Stimulated activated CD4-positive, alpha-beta T cell treated with anti-CD3 and anti-CD28 coated beads, TNF-alpha, amount 100 ng/mL, for 4 hours (primary cell): ENCODE results near the gene KATNB1.
"Not testable (repeated sequence)": the region's sequence is repeated elsewhere in the genome, so short reads cannot be mapped to it uniquely, and the experiment has no call there.

Experiments
- DNase-seq, 3 experiments: peaks; one replicate each; pipeline ENCODE4 v3.0.0-alpha.2; 2020; ENCODE audit warnings: low read depth in 3 of 3

KATNB1 gene

GRCh38 chr16:57743886-57744641 lies 8.5 kb downstream of the KATNB1 start:
- DNase-seq: no peak

- no peak for DNase-seq
These were observed 9.0 kb downstream of the KATNB1 start for GRCh38 chr16:57744642-57744903.

- DNase-seq: no peak
These were observed 10.2 kb downstream of the KATNB1 start for GRCh38 chr16:57745768-57746167.

GRCh38 chr16:57746316-57746715 lies 10.7 kb downstream of the KATNB1 start:
- not testable (repeated sequence) for DNase-seq

- DNase-seq: no peak
These were observed 11.5 kb downstream of the KATNB1 start for GRCh38 chr16:57747091-57747490.

- DNase-seq: no peak
These were observed 11.9 kb downstream of the KATNB1 start for GRCh38 chr16:57747496-57747895.

GRCh38 chr16:57747996-57748395 lies 12.4 kb downstream of the KATNB1 start:
- no peak for DNase-seq

- no peak for DNase-seq
These were observed 13.0 kb downstream of the KATNB1 start for GRCh38 chr16:57748596-57748995.

GRCh38 chr16:57749101-57749692 lies 13.6 kb downstream of the KATNB1 start:
- DNase-seq: no peak

- no peak for DNase-seq
These were observed 14.4 kb downstream of the KATNB1 start for GRCh38 chr16:57749856-57750452.

- DNase-seq: no peak
These were observed 15.4 kb downstream of the KATNB1 start for GRCh38 chr16:57750796-57751538.

GRCh38 chr16:57751539-57752202 lies 16.1 kb downstream of the KATNB1 start:
- no peak for DNase-seq

- DNase-seq: no peak
These were observed 16.6 kb downstream of the KATNB1 start for GRCh38 chr16:57752203-57752580.

- no peak for DNase-seq
These were observed 17.2 kb downstream of the KATNB1 start for GRCh38 chr16:57752581-57753447.

GRCh38 chr16:57753448-57754353 lies 18.1 kb downstream of the KATNB1 start:
- DNase-seq: no peak

- no peak for DNase-seq
These were observed 18.9 kb downstream of the KATNB1 start for GRCh38 chr16:57754354-57755060.

- DNase-seq: no peak
These were observed 19.6 kb downstream of the KATNB1 start for GRCh38 chr16:57755061-57755684.

GRCh38 chr16:57755726-57756423 lies 20.3 kb downstream of the KATNB1 start:
- DNase-seq: no peak
